HG03520 (cell line): ENCODE data around the gene MSI2.

ENCODE experiments used
- ATAC-seq: cut with Tn5 transposase; IDR thresholded peaks from one replicate; pipeline ENCODE4 v1.9.1; 2021; ENCODE audit warnings: mild to moderate bottlenecking, moderate library complexity; ENCODE audit not compliant: unreplicated experiment

Gene MSI2

DNA sequence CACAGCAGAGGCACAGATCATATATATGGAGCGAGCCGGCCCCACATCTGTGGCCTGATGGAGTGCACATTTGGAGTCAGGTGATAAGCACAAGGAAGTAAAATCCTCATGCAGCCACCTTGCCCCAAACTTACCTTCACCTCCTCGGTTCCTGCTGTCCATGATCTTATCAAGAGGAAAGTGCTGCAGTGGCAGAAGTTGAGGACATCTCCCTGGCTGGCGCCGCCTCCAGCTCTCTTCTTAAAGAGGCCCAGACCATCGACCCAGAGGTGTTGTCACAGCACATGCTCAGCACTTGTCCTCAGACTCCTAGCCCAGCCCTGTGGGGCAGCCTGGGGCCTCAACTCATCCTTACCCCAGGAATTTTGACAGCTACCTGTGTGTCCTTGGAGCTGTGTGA, 276.2 kb downstream of the MSI2 start:
- no peak for ATAC-seq

DNA sequence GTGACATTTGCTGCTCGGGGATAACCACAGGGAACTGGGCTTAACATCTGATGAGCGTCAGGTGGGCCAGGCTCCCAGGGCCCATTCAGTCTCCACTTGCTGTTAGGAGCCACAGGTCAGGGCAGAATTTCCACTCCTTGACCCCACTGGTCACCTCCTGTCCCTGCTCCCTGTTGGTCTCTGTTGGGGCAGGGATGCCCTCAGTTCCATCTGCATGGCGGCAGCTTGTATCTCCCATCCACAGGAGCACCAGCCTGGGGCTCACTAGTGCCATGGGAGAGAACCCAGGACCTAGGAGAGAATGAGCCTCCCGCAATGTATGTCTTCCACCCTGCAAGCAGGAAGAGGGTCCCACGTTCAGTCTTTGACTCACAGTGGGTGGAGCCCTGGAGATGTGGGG, 276.6 kb downstream of the MSI2 start:
- no peak for ATAC-seq

DNA sequence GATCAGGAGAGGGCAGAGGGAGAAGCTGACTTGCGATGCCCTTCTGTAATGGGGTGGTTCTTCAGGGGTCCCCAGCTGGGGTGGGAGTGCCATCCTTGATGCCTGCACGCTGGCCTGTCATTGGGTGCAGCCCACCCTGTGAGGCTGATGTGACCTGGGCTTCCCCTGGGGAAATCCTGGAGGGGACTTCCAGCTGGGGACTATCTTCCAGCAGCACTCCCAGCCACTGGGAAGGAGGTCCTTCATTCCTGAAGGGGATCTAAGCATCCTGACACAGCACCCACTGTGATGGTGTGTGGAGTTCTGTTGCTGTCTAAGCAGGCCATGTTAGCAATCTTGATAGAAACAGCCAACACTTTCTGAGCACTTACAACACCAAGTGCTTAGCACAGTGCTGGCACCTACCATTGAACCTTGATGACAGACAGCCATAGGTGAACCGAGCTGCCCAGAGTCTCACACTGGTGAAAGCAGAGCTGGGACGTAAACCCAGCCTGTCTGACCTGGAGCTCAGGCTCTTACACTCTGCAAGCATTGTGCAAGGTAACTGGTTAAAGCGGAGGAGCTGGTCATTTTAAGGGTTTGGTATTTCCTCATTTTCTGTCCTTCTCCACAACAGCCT, 277.5 kb downstream of the MSI2 start:
- no peak for ATAC-seq

DNA sequence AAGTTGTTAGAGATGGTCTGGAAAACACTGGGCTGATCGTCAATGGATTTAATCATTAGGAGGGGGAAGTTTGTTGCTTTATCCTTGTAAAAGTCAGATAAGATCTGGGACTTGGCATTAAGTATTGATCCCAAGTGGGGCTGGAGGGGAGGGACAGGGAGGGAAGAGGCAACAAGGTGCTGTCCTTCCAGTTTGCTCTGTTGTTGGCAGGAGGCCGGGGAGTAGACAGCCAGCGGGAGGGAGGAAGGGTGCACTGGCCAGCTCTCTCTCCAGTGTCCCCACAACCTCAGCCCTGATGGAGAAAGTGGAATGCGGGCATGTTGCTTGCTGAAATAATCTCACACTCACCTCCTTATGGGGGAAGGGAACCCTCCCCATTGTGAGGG, 278.5 kb downstream of the MSI2 start:
- ATAC-seq = no peak

DNA sequence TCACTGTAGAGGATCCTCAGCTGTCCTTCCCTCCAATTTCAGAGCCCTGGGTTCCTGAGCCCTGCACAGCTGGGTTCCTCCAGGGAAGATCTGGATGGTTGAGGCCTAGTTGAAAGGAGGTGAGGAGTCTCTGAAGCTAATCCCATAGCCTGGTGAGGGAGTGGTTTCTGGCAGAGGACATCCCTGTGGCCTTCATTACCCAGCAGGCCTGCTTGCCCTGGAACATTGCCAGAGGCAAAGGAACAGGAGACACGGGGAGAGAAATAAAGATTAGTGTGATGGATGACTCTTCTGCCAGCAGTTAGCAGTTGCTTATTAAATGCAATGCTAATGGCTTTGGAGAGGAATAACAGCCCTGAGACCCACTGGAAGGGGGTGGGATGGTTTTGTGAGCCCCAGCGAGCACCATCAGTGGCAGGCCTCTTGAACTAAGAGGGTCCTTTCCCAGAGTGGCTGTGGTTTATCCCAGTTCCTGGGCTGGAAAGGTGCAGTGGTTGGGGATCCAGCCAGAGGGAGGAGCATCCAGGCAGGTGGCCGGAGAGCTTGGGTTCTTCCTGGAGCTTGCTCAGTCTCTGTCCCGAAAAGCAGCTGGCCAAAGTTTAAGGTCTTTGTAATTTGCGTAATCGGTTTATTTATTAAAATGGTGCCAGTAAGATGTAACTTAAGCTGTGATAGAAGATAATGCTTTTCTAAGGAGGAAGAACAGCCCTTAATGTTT, 279.1 kb downstream of the MSI2 start:
- ATAC-seq = no peak

DNA sequence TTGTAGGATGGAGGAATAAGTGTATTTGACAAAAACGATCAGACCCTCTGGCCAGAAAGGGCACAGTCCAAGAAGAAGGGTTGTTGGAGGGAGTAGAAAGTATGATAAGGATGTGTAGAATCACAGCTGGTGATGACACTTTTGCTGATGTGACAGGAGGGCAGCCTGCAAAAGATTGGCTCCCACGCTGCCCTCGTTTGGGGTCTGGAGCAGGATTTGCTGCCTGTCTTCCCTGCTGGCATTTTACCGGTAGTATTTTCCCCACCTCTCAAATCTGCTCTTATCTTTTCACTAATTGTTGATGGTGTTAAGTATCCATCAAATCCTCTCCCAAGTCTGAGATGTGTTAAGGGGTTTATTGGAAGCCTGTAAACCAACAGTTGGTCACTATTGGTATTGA, 280.0 kb downstream of the MSI2 start:
- ATAC-seq = no peak

DNA sequence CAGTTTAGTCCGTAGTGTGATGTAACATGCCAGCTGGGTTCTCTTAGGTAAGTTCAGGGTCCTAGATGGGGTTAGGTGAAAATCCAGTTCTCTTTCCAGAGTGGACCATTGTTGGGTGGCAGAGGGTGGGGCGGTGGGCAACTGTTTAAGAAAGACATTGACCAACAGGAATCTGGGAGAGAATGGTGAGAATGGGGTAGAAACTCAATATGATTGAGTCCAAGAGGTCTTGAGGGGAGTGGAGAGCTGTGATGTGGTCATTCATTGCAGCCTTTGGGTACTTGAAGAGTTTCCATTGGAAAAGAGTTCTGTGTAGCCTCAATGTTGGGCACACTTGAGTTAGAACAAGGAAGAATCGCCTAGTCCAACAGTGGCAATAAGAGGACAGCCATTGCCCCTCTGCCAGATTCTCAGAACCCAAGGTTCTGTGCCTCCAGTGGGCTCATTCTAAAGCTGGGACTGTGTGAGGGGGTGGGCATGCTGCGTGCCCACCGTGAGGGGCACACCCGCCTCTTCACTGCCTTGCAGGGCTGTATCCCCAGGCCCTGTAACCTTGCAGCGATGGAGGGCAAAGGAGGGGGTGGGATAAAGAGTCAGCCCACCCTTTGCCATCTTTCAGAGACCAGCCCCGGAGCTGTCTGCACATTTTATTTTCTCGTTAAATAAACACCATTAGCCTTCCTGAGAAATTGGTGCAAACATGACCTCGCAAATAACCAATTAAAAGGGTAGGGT, 280.6 kb downstream of the MSI2 start:
- no peak for ATAC-seq

DNA sequence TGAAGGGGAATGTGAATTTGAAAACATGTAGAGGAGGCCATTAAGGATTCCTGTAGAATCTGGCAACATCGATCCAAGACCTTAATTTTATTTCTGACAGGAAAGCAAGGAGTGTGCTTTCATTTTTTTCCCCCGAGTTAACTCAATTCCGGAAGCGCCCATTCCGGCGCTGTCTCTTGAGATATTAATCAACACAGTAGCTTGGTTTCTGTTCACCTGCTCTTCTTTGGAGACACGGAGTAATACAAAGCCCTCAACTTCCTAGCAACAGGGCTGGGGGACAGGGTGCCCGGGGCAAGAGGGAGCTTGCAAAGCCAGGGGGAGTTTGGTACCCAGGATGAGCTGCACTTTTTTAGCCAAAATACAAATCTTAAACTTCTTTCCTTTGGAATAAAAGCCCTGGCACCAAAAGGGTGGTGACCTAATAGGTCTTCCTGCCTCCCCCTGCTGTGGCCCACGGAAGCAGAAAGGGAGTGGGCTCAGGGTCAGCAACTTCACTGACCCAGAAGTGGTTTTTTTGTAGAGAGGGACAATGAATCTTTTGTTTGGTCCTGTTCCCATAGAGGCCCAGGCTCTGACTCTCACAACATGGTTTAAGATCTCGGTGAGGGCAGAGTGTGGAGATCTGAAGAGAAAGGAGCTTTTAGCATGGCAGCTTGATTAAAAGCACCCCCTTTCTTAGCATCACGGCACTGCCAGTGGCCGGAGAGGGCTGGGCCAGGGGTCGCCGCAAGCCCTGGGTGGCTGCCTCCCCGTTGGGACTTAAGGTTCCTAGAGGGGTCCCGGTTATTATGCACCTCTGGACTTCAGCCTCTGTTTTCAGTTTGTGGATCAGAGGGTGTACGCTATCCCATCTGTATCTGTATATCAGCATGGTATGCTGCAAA, 281.4 kb downstream of the MSI2 start:
- ATAC-seq = no peak

DNA sequence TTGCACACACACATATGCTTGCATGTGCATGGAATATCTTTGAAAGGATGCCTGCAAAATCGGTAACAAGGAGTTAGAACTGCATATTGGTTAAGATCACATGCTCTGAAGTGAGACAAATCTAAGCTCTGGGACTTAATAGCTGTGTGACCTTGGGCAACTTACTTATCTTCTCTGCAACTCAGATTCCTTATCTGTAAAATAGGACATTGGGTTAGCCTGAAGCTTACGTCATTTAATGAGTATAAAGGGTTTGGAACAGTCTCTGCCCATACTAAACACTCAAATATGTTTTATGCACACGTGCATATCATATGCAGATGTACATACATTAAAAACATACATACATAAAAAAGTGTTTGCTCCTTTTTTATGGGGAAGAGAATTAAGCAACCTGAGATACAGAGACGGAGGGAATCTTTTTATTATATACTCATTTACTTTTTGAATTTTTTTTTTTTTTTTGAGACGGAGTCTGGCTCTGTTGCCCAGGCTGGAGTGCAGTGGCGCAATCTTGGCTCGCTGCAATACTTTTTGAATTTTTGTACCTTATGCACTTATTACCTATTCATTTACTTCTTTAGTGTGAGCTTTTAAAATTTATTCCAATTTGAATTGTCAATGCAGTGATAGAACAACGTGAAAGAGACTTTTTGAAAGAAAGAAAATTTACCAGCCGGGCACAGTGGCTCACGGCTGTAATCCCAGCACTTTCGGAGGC, 282.6 kb downstream of the MSI2 start:
- ATAC-seq = no peak

DNA sequence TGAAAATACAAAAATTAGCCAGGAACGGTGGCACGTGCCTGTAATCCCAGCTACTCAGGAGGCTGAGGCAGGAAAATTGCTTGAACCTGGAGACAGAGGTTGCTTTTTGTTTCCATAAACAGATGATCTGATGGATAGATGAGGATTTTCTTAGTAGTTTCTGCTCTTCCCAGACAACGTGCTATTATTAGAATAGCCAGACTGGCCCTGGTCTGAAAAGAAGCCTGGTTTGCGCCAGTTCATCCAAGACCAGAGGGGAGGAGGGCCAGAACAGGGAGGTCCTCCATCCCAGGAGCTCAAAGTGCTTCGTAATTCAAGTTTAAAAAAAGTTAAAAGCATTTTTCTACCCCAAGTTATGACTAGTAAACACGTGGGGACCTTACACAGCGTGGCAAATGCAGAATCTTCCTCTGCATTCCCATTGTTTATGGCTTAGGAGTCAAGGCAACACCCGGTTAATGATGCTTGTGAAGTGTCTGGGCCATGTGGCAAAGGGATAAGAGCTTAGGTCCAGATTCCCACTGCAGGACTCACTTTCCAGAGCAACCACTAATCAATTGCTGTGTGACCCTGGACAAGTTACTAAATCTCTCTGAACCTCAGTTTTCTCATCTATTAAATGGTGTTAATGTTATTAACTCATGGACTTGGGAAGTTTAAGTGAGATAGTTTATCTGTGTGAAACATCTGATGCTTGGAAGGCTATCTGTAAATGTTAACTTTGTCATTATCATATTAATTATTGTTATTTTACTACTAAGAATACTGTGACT, 283.4 kb downstream of the MSI2 start:
- ATAC-seq = no peak

DNA sequence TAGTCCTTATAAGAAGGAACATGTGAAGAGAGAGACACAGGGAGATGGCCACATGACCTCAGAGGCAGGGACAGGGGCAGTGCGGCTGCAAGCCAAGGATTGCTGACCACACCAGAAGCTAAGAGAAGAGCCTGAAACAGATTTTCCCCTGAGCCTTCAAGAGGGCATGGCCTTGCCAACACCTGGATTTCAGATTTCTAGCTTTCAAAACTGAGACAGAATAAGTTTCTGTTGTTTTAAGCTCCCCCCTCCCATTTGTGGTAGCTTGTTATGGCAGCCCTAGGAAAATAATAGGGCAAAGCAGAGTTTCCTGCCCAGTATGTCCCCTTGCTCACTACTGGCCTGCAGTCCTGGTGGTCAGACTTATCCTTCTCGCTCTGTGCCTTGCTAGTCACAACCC, 284.3 kb downstream of the MSI2 start:
- ATAC-seq = no peak

DNA sequence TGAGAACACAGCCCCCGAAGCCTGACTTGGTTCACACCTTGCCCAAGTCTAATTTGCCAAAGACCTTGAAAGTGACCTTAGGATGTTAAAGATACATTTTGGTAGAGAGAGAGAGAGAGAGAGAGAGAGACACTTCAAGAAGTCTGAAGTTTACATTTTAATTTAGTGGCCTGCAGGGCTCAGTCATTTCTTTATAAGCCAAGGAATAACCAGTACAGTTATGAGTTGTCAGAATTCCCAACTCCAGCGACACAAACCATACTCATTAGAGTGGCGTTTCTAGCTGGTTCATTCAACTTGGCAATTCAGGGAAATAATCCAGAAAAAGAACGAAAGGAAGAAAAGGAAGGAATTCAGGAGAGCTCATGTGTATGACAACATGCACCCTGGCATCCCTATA, 284.7 kb downstream of the MSI2 start:
- ATAC-seq = no peak

DNA sequence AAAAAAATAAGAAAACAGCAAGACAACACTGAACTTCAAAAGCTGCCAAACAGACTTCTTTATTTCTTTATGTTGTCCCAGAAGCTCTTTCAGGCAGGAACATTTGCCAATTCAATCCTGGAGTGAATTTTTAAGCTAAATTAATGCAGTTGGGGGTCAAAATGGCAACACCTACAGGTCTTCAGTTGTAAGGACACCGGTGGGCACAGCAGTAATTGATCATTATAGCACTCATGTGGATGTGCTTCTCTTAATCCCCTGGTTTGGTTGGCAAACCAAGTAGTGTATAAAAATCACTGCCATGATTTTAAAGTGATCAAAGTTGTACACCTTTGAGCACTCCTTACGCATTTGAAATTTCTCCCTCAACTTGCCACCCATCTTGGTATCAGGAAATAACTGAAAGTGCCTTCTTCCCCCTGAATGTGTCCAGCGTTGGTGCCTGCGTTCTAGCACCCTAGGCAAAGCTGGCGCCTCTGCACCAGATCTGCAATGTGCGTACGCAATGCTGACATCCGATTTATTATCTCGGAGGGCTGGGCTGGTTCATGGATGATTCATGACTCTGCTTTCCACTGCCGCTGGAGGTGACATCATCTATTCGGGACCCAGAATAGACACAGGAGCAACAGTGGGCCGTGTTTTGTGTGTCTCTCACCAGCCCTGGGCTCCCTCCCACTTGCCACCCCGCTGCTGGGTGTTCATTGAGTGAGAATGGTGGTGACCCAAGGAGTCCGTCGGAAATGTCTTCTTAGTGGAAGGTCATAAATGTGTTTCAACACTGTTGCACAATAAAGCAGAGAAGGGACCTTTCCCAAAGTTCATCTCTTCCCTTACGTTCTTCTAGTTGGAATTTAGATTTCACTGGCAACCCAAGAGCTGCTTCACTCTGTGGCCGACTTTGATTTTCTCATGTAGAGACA, 285.4 kb downstream of the MSI2 start:
- ATAC-seq = no peak

DNA sequence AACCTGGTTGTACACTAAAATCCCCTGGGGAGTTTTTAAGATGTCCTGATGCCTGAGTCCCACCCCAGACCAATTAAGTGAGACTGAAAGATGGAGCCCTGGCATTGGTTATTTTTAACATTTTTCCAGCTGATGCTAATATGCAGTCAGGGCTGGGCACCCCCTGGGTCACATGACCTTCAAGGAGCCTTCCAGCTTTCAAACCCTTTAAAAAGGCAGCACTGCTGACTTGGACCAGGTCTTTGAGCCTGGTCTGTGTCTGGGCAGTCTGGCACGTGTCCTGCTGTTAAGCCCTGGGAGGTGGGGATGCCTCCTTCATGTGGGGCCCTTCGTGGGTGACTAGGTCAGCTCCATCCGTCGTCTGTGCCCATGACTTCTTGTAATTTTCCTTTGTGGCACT, 286.2 kb downstream of the MSI2 start:
- no peak for ATAC-seq

DNA sequence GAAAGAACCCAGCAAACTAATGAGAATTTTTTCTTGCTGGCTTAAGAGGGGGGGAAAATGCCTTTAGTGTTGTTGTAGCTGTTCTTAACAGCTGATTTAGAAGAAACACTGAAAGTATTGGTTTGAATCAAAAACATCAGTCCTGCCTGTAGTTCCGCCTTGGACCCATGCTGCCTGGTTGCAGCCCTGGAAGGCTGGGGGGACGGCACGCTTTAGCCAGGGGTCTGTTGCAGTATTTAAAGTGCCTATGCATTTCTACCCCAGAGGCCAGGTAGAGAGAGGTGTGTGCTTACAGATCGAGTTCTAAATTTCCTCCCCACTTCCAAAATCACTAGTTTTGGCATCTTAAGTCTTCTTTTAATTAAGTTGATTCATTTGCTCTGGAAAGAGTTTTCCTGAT, 286.9 kb downstream of the MSI2 start:
- ATAC-seq = no peak

DNA sequence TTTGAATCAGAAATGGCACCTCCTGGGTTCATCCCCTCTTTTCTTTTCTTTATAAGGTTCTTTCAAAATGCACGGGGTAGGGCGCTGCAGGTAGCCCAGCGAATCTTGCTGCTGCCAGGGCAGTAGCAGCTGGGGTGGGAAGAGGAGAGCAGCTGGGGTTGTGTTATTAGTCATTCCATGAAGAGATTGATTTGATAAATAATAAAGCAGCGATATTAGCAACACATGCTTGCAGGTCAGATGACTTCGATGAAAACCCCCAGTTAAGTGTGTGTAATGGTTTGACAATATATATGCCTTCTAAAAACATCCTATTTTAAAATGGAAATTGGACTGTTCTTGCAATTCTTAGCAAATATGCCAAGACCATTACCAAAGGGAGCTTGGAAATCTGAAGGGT, 288.1 kb downstream of the MSI2 start:
- ATAC-seq = no peak

DNA sequence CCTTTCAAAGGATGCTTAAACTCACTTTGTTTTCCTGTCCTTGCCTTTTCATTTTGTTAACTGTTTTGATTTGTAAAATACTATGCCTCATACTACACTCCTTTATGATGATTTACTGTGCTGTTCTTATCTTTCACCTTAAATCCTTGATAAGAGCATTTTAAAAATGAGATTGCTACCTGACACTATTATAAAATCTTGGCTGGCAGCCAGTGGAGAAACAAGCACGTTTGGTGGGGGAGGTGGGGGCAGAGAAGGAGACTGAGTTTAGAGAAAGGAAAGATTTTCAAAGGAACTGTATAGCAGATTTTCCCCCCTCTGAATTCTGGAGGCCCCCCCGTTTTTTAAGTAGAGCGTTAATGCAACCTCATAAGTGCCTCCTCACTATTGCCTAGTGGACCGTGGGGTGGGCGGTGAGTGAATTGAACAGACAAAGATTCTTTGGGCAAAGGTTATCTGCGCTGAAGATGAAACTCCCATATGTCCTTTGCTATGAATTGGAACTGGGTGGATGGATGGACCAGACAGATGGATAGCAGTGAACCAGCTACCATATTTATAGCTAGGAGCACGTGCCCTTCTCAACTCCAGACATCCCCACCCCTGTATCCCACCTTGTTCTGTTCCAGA, 288.6 kb downstream of the MSI2 start:
- ATAC-seq = no peak

DNA sequence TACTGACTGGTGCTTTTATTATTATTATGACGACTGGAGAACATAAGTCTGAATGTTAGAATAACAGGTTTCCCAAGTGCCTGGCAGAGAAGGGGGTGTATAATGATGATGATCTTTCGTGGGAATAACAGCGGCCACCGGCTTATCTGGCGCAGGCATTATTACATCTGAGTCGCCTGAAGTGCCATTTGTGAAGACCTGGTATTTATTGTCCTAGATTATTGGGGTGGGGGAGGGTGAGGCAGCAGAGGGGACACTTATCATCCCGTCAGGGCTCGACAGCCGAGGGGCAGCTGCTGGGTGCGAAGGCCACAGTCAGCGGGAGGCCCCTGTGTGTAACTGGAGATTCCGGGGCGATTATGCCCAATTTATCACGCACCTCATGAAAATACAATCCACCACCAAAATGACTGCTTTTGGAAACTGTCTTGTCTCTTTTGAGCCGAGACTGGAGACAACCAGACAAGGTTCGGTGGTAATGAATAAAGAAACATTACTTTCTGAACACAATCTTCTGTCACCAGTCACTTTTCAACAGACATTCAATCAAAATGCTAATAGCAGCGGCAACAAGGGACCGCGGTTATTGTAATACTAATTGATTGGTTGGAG, 289.5 kb downstream of the MSI2 start:
- no peak for ATAC-seq
